KOPT-K1 (cell line): Measurements from ENCODE around the gene KAZALD1.

Source experiments
- H3K27ac ChIP-seq: fragments of 200-600 bp; sonication (generic); 2 replicates; pipeline ENCODE4 v1.5.1; 2016; ENCODE audit warnings: antibody characterized with exemption, mild to moderate bottlenecking, low read depth, low read length; ENCODE audit not compliant: poor library complexity, severe bottlenecking
- H3K36me3 ChIP-seq: fragments of 200-600 bp; sonication (generic); 2 replicates; pipeline ENCODE4 v1.5.1; 2017; ENCODE audit warnings: antibody characterized with exemption, mild to moderate bottlenecking, low read length, moderate library complexity; ENCODE audit not compliant: insufficient read depth
- H3K9me3 ChIP-seq: fragments of 200-600 bp; sonication (generic); 2 replicates; pipeline ENCODE4 v1.5.1; 2017; ENCODE audit warnings: antibody characterized with exemption, low read length, mild to moderate bottlenecking; ENCODE audit not compliant: insufficient read depth, poor library complexity, severe bottlenecking

The KAZALD1 gene

GRCh38 chr10:101053516-101053915 lies 8.3 kb upstream of the KAZALD1 start:
- no peak overlapping the region for H3K27ac ChIP-seq
- H3K9me3 ChIP-seq: no peaks in the 10 kb centered on the region

GRCh38 chr10:101054351-101054750 lies 7.4 kb upstream of the KAZALD1 start:
- Histone ChIP-seq H3K36me3 (peaks cover 37% of the 10 kb centered on the region), H3K27ac (no peak overlapping the region), H3K9me3 (no peaks in the 10 kb centered on the region)

More at GRCh38 chr10:101053516-101053915, 8.3 kb upstream of the KAZALD1 start:
- peaks cover 37% of the 10 kb centered on the region for H3K36me3 ChIP-seq

- no peak overlapping the region for H3K27ac ChIP-seq
- peaks cover 37% of the 10 kb centered on the region for H3K36me3 ChIP-seq
- no peaks in the 10 kb centered on the region for H3K9me3 ChIP-seq
Measured at GRCh38 chr10:101054876-101055275, 6.9 kb upstream of the KAZALD1 start.

- Histone ChIP-seq H3K9me3 (no peaks in the 10 kb centered on the region), H3K36me3 (peaks cover 37% of the 10 kb centered on the region)
Measured at GRCh38 chr10:101055411-101055810, 6.4 kb upstream of the KAZALD1 start.

DNA sequence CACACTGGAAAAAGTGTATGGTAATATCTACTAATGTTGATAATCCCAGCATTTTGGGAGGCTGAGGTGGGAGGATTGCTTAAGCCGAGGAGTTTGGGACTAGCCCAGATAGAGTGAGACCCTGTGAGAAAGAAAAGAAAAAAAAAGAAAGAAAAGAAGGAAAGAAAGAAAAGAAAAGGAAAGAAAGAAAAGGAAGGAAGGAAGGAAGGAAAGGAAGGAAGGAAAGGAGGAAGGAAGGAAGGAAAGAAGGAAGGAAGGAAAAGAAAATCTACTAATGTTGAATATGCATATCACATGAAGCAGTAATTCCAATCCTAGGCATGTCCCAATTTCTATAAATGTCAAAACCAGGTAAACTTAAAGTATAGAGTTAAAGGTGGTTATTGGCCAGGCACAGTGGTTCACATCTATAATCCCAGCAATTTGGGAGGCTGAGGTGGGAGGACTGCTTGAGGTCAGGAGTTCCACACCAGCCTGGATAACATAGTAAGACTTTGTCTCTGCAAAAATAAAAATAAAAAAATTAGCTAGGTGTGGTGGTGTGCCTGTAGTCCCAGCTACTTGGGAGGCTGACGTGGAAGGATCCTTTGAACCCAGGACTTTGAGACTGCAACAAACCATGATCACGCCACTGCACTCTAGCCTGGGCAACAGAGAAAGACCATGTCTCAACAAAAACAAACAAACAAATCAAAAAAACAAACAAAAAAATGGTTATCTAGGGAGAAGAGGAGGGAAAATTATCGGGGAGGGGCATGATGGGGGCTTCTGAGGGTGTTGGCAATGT lies 5.2 kb upstream of the KAZALD1 start:
- Histone ChIP-seq H3K36me3 (peaks cover 37% of the 10 kb centered on the region), H3K27ac (no peak overlapping the region), H3K9me3 (no peaks in the 10 kb centered on the region)

More at GRCh38 chr10:101055411-101055810, 6.4 kb upstream of the KAZALD1 start:
- no peak overlapping the region for H3K27ac ChIP-seq

DNA sequence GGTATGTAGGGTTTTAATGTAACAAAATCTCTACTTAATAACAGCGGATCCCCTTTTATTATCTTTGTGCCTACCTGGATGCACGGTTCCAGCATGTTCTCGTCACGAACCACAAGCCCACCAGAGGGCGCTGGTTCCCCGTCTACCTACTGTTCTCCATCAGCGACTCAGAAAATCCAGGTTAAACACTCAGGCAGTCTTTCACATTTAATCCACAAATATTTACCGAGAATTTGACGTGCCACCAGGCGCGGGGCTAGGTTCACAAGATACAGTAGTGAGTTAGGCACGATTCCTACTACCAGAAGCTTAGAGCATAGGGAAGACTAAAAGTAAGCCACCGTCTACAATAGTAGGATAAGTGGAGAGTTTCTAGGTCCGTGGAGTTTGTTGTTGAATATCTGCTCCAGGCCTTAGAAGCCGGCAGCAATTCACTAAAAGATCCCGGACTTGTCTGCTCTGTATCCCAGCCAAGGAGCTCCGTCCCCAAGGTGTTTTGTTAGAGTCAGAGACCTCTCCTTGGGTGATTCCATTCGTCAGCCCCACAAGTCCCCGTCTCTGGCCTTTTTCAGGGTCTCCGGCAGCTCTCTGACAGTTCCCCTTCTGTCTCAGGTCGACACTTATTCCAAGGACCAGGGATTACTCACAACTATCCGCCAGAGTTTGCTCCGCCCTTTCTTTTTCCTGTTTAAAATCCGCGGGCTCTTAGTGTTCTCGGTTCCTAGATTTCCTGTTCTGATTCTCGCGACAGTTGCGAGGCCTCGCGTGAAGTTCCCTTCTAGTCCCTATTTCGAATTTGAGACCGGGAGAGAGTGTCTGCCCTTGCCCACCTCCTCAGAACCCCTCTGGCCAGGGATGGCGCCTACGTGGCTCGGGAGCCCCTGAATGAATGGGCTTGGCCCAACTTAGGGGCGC lies 1.5 kb upstream of the KAZALD1 start:
- H3K9me3 ChIP-seq: no peaks in the 10 kb centered on the region
- H3K36me3 ChIP-seq: peaks cover 28% of the 10 kb centered on the region
- peak overlapping the region; percentile 99 for H3K27ac ChIP-seq

DNA sequence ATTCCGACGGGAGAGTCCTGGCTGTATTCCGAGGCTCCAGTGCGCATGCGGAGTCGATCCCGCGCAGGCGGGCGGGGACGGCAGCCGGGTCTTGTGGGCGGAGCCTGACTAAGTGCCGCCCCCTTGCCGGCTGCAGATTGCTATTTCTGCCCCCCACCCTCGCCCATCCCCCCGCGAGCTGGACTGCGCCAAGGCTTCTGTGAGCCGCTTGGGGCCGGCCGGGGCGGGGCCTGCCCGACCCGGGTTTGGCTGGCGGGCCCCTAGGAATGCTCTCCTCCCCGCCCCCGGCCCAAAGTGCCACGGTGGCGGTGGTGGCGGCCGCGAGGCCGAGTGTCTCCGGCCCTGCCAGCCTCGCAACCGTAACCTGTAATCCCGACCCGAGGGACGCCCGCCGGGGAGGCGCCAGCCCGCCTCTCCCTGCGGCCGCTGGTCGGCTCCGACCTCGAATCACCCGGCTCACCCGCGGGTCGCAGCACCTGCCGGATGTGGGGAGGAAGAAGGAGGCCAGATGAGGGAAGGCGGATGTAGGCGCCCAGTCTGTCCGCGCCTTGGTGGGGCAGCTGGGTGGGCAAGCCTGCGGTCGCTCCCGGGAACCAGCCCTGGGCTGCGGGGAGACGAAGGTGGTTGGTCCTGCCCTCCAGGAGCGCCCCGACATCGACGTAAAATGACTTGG lies 702 bp upstream of the KAZALD1 start:
- Histone ChIP-seq H3K27ac (peak overlapping the region; percentile 99), H3K36me3 (peaks cover 20% of the 10 kb centered on the region), H3K9me3 (no peaks in the 10 kb centered on the region)

- Histone ChIP-seq H3K9me3 (no peaks in the 10 kb centered on the region), H3K27ac (no peak overlapping the region), H3K36me3 (peaks cover 6% of the 10 kb centered on the region)
Measured at GRCh38 chr10:101062232-101063049, 652 bp downstream of the KAZALD1 start.

- H3K27ac ChIP-seq: no peak overlapping the region
- H3K9me3 ChIP-seq: no peaks in the 10 kb centered on the region
- no peaks in the 10 kb centered on the region; the same call in 1 of the 2 replicates for H3K36me3 ChIP-seq
Measured at GRCh38 chr10:101063050-101063525, 1.3 kb downstream of the KAZALD1 start.

DNA sequence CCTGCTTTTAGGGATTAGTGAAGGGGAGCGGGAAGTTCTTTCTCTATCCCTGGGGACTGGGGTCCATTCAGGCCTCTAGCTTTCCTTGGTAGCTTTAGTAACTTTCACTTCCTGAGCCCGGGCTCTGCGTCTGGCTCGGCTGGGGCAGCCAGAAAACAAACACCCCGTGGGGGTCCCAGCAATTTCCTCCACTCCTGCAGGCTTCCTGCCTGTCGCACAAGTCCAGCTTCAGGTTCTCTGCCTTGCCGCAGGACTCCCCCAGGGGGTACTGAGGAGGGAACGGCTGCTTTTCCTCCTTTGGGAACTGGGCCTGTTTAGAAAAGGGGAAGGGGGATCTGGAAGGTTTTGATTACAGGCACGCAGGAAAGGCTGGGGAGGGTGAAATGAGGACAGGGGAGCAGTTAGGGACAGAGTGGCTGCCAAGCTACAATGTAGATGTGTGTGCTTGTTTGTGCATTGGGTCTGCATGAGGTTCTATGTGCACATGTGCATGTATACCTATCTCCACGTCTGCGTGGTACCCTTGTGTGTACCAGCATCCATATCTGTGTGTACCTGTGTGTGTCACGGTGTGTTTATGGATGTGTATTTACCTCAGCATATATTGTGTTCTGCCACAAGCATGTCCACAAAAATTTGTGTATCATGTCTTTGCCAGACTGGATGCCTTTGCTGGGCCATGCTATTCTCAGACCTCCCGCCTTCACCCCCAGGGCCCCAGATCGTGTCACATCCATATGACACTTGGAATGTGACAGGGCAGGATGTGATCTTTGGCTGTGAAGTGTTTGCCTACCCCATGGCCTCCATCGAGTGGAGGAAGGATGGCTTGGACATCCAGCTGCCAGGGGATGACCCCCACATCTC lies 2.0 kb downstream of the KAZALD1 start:
- no peak overlapping the region for H3K27ac ChIP-seq
- H3K36me3 ChIP-seq: no peaks in the 10 kb centered on the region; the same call in 1 of the 2 replicates

DNA sequence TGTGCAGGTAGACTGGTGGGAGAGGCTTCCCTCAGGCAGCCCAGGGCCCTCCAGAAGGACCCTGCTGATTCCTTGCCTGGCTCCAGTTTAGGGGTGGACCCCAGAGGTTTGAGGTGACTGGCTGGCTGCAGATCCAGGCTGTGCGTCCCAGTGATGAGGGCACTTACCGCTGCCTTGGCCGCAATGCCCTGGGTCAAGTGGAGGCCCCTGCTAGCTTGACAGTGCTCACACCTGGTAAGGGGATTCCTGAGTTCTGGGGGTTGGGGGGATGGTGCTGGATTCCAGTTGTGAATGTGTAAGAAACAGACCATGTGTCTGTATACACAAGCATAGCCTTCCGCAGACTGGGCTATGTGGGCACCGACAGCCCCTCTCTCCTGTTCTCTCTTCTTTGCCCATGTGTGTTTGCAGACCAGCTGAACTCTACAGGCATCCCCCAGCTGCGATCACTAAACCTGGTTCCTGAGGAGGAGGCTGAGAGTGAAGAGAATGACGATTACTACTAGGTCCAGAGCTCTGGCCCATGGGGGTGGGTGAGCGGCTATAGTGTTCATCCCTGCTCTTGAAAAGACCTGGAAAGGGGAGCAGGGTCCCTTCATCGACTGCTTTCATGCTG lies 2.7 kb downstream of the KAZALD1 start:
- no peaks in the 10 kb centered on the region for H3K36me3 ChIP-seq
- no peak overlapping the region for H3K27ac ChIP-seq
- H3K9me3 ChIP-seq: no peaks in the 10 kb centered on the region

More for the DNA sequence above, 2.0 kb downstream of the KAZALD1 start:
- H3K9me3 ChIP-seq: no peaks in the 10 kb centered on the region

DNA sequence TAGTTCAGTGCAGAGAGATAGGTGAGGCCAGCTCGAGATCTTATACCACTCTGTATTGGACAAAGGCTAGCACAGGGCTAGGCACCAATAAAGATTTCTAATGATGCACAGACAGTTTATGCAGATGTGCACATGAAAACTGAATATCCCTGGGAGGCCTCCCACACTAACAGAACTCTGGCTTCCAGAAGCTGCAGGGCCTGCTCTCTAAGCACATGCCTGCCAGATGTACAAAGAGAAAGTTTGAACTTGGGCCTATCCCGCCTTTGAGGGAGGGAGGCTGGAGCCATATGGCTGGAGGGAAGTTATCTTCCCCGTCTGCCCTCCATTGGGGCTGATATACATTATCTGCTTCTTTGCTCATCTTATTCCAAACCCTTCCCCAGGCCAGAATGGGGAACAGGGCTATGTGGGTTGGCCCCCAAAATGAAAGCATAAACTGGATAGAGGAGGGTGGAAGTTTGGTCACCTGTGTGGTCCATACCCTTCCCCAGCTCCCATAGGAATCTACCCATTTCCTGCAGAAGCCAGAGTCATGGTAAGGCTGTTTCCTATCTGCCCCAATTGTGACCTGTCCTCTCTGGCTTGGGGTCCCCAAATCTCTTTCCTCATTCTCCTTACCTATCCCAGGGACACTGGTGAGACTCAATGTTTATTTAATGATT lies 3.8 kb downstream of the KAZALD1 start:
- H3K27ac ChIP-seq: no peak overlapping the region
- H3K9me3 ChIP-seq: no peaks in the 10 kb centered on the region
- no peaks in the 10 kb centered on the region for H3K36me3 ChIP-seq
